Measurements from ENCODE around the gene SLC4A1.

Gene SLC4A1

DNA sequence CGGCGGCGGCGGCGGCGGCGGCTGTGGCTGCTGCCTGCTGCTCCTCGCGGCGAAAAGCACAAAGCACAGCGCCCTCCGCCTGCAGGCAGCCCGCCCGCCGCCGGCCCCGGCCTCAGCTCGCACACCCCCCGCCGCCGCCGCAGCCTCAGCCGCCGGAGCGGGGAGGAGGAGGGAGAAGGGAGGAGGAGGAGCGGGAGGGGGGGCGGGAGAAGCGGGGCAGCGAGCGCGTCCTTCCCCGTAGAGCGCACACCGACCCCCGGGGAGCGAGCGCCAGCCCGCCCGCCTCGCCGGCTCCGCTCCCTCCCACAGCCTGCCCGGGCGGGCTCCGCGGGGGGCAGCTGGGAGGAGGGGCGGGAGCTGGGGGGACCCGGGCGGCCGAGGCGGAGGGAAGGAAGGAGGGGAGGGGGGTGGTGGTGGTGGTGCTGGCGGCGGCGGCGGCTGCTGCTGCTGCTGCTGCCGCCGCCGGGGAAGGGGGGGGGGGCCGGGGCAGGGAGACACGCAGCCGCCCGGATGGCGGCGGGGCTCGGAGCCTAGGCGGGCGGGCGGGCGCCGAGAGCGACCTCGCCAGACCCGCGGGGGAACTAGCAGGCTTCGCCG, 48.2 kb downstream of the SLC4A1 start, which contains the start of gene UBTF:
Gene UBTF (minus strand): TSS at position 60 of the 597 bp plus-strand sequence. CDS start 1,446 bp downstream, outside the sequence.
- peak; percentile 29 to 73 for DNase-seq

DNA sequence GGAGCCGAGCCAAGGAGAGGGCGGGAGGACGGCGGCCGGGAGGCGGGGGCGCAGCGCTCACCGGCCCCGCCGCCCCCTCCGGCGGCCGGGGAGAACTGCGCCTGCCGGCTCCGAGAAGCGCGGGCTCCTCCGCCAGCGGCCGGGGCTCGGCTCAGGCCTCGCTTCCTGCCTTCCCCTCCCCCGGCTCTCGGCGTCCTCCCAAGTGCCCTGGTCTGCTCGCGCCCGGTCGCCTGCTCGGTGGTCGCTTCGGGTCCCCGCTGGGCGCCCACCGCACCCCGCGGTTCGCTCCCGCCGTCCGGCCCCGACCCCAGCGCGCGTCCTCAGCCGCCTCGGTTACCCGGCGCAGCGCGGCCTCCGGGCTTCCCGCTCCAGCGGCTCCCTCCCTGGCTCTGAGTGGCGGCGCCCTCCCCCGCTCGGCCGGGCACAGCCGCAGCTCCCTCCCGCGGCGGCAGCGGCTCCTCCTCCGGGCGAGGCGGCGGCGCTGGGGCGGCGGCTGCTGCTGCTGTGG, 48.8 kb downstream of the SLC4A1 start:
- peak; percentile 36 to 66 for DNase-seq

DNA sequence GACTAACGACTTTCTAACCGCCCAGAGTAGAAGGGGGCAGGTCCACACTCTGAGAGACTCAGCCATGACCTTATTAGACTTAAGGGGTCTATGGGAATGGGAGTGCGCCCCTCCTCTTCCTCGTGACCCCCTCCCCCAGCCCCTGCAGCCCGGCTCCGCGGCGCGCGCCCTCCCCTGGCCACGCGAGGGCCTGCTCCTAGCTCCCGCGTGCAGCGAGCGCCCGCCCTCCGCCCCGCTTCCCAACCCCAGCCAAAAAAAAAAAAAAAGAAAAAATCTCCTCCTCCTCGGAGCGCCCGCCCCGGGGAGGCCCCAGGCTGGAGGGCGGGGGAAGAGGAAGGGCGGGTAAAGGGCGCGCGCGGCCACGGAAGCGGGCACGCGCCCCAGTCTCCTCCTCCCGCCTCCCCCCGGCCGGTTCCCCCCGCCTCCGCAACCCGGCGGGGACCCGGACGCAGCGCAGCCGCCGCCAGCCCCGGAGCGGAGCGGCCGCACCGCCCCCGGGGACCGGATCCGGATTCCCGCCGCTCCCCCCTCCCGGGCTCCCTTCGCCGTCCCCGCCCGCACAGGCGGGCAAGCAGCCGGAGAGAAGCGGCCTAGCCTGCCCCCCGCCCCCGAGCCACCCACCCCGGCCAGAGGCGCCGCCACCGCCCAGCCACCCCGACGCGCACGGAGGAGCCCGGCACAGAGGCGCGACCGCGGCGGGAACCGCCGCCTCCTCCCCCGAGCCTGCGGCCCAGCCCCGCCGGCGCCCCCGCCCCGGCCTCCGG, 49.4 kb downstream of the SLC4A1 start:
- DNase-seq = peak; percentile 61 to 92

DNA sequence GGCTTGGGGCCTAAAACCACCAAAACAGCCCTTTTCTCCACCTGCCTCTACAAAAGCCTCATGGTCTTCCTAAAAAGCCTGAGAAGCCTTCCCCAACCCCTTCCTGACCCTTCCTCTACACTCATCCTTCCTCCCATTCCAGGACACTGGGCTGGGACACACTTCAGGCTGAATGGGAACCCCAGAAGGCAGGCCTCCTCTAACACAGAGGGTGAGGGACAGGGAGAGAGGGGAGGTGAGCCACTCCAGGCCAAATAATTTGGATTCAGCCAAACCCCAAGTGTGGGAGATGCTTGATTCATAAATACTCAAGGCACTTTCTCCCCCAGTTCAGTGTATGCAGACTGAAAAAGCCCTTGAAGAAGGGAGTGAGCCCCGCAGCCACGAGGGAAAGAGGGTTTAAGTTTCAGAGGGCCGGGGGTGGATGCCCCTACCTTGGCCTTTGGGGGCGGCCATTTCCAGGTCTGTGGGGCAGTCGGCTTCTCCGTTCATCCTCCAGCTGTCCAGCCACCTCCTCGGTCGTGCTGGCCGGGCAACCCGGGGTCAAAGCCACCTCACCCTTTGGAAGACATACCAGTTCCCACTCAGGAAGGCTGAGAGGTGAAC, 50.1 kb downstream of the SLC4A1 start:
- DNase-seq = no peak

DNA sequence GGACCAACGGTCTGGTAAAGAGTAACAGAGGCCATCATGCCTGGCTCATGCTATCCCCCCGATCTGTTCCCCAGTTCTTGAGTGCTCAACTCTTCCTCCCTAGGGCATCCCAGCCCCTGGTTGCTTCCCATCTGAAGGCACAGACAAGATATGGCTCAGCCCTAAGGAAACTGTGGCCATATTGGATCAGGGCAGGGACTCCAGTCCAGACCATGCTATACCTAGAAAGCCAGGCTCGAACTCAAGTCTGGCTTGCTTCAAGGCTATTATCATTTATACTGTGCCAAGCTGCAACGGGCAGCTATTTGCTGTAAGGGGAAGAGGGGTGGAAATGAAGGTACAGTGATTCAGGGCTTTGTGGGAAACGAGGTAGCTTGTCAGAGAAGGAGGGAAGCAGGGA, 51.2 kb downstream of the SLC4A1 start:
- DNase-seq = no peak

DNA sequence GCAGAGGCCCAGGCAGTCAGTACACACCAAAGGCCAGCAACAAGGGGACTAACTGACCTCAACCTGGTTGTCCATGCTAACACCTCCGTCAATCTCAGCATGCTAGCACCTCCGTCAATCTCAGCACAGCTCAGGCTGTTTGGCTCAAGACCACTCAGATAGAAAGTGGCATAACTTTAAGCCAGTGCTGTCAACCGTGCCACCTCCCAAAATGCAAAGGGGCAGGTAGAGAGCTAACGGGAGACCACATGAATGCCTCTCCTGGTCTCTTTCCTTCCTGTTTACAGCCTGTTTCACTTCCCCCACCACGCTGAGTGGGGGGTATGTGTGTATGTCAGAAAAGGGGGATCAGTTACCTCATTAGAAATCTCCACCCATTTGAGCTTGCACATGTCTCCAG, 51.8 kb downstream of the SLC4A1 start:
- no peak for DNase-seq

DNA sequence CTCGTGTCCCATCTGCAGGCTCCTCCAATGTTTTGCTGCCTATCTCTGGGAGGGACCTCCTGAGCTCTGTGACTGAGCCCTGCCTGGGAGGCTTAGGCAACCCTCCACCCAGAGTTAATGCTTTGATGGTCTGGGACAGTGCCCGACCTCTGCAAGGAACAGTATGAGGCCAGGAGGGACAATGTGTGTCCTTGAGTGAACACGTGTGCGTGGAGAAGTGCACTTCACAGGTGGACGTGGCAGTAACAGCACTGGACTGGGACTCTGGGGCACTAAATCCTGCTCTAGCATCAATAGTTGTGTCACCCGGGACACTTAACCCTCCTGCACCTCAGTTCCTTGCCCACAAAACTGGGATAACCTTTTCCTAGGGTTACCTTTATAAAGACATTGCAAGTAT, 53.0 kb downstream of the SLC4A1 start:
- no peak for DNase-seq

DNA sequence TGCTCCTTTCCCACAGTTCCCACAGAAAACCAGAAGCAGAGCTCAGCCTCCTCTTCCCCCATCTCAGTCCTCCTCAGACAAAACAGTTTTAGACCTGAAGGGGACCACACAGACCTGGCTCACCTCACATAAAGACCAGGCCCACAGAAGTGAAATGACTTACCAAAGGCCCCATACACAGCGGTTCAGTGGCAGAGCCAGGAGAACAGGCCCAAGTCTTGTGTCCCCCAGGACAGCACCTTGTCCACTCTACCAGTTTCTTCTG, 53.8 kb downstream of the SLC4A1 start:
- DNase-seq = no peak

DNA sequence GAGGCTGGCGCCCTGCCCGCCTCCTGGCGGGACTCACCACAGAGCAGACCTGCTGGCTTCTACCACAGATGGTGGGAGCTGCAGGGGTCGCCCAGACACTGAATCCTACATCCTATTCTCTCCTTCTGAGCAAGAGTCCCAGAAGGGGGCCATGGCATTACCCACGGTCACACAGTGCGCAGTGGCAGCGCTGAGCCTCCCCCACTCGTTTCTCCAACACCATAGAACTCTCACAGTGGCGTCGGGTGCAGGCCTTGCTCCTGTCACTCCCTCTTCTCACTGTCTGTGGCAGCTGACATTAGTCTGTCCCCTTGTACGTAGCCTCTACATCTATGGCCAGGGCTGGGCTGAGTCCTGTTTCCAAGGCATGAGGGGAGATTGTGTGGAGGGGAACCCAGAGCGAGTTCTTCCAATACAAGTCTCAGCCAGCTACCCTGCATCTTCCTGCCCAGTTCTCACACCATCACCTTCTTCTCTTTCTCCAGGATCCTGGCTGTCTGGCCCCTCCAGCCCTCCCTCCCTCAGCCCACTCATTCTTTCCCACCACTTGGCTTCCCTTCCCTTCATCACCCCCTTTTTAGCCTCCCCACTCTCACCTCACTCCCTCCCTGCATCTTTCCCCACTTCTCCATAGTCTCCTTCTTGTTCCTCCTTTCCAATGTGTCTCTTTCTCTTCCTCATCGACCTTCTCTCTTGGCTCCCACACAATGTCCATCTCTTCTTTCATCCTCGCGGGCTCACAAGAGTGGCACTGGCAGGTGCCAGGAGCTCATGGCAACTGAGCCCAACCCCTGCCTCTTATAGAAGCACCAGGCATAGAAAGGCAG, 54.3 kb downstream of the SLC4A1 start:
- peak in 1 of 2 experiments; percentile 32 for DNase-seq

DNA sequence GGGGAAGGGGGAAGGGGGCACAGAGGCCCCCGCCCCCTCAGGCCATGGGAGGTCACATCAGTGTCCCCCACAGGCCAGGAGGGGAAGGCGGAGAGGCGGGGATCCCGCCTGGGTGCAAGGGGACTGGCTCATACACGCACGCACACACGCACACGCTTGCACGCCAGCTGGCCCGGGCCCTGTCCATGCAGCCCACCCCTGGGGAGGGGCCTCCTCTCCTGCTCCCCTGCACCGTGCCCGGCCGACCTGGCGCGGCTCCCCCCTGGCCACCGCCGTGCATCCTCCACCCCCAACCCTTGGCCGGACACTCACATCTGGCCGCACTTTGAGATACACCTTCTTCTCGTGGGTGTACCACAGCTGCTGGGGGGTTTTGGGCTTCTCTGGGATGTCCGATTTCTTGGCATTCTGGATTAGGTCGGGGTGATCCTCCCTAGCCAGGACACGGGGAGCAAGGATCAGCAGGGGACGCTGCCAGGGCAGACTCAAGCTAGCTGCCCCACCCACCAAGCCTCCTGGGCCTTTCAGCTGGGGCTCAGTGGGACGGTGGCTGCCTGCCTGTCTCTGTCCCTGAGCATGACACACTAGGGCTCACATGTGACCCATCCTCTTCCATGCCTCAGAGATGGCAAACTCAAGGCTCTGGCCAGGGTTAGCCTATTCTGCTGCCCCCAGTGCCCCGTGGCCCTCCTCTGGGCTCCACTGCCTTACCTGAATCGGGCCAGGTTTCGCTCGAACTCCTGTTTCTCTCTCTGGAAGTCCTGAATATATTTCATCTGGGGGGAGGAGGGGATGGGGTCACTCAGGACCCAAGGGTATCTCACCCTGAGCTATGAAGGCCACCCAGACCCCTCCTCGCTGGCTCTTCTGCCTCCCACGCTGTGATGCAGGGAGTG, 55.2 kb downstream of the SLC4A1 start:
- no peak for DNase-seq

DNA sequence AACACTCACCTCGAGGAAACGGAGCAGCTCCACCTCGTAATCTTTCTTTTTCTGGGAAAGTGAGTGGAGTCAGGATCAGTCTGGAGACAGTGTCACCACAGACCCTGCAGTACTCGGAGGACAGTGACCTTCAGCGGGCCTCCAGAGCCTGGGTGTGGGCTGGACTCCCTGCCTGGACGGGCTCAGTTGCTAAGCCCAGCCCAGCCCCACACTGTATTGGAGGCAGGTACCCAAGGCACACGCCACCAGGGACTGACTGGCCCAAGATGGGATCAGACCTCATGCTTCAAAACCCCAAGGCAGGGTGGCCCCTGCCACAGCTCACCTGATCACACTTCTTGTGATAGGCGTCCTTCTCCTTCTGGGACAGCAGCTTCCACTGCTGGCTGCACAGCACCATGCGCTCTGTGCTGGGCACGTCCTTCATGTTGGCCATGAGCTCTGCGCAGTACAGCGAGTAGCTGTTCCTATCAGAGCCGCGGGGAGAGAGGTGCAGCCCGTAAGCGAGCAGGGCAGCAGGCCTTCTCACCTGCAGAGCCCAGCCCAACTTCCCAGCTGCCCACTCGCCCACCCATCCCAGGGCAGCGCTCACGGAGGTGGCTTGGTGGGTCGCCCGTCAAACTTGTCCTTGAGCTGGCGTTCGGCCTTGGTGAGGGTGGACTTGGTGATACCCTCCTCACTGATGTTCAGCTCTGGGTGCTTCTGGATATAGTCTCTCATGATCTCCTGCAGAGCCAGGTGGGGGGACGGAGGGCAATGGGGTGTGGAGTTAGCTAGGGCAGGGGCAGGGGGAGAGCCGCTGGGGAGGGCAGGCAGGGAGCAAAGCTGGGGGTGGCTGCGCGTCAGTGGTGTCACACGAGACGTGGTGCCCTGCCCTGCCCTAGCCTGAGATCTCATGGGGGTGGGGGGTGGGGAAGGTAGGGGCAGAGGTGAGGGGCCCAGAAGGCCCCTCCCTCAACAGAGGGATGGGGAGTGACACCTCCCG, 56.4 kb downstream of the SLC4A1 start:
- no peak for DNase-seq

DNA sequence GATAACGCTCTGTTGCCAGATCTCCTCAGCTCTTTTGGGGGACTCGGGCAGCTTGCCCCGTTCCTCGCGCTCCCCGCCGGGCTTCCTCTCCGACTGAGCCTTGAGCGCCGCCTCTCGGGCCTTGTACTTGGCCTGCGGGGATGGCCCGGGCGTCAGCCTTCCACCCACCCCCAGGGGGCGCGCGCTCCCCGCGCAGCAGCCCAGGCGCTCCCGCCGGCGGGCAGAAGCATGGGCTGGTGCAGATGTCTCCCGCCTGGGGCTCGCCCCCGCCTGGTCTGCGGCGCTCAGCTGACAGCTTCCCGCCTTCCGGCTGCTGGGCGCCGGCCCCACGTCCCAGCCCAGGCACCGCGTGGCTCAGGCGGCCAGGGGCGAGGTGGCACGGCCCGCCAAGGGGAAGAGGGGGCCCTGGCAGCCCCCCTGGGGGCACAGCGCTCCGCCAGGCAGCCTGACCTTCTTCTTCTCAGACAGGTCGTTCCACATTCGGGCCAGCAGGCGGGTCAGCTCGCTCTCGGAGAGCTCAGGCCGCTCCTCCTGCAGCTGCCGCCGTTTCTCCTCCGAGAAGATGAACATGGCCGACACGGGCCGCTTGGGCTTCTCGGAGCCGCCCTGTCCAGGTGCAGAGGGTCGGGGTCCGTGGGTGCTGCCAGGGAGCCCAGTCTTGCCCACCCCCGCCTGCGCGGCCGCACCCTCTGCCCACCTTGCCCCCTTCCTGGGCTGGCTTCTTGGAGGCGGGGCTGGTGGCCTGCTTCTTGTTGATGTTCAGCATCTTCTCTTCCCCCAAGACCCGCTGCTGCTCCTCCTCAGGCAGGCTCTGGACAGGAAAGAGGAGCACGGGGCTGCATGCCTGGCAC, 57.4 kb downstream of the SLC4A1 start:
- no peak for DNase-seq

DNA sequence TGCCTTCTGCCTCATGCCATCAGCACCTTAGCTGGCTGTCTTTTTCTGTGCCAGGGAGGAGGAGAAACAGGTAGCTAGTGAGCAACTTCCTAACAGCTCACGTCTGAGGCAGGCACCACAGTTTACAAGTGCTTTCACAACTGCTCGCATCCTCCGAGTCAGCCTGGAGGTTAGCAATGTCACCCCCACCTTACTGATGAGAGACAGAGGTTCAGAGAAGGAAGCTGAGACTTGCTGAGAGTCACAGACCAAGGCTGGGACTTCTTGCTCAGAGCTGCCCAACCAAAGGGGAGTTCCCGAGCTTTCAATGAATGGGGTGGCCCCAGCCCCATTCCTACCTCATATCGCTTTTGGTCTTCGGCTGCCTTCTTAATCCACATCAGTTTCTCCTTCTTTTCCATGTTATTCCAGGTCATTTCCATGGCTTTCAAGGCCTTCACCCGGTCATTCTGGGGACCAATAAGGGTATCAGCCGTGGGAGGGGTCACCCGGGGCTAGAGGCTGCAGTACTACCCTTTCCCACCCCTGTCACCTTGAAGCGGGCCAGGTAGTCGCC, 58.1 kb downstream of the SLC4A1 start:
- no peak for DNase-seq

DNA sequence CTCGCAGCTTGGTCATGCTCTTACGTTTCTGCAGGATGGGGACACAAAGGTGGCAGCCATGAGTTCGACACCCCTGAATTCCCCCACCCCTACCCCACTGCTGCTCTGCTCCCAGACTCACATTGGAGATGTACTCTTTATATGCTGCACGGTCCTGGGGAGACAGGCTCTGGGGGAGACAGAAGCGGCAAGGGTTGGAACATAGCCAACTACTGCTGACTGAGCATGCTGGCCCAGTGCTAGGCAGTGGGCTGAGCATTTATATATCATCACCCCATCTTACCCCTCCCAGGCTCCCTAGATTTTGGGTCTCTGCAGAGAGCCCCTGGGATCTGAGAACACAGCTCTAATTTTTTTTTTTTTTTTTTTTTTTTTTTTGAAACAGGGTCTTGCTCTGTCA, 60.2 kb downstream of the SLC4A1 start:
- no peak for DNase-seq

DNA sequence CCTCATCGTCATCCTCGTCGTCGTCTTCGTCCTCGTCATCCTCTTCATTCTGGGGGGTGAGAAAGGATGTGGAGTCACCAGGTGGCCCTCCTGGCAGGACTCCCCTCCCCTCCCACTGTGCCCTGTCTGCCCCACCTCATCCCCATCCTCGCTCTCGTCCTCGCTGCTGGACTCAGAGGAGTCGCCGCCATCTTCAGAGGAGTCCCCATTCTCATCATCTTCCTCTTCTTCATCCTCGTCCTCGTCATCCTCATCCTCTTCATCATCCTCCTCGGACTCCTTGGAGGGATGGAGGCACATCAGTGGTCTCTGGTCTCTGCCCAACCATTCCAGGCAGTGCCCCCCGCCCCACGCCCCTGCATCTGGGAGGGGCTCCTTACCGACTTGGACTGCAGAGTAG, 60.6 kb downstream of the SLC4A1 start:
- no peak for DNase-seq

DNA sequence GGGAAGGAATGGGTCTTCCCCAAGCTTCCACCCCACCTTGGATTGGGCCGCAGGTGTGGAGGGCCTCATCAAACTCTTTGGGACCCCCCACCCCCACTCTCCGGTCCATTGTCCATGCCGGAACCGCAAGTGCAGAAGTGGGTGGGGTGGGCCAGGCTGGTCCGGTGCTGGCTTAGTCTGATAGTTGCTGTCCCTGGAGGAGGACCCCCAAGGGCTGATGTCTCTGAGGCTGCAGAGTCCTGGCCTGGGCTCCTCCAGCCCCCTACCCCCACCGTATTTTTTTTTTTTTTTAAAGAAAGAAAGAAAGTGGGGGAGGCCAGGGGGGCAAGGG, 61.1 kb downstream of the SLC4A1 start:
- no peak for DNase-seq

DNA sequence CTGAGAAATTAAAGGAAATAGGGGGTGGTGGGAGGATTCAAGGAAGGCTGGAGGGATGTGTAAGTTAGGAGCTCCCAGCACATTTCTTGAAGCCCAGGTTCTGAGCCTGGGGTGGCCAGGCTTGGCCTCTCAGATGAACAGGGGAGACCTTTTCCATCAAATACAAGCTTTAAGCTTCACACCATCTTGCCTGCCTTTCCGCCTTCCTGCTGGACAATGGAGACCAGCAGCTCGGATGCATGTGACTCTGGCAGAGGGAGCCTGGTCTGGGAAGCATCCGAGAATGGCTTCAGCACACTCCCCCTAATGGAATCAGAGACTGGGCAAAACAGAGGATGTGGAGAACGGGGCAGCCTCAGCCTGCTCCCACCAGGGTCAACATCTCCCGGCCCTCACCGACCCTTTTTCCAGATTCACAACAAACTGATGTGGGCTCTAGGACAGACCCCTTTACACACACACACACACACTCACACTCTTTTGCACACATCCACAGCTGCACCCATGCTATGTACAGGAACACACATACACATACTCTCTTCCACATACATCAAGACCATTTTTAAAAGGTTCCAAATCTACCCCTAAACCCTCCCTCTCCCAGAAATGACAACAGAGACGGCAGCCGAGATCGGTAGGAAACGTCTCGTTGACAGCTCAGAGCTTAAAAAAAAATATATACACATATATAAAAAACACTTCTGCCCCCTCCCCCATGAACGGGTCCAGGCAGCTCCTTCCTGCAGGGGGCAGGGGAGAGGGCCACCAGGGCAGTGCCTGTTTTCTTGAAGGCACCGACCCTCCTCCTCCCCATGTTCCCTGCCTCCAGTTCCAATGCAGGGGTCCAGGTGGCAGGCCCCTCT, 61.7 kb downstream of the SLC4A1 start:
- no peak for DNase-seq

DNA sequence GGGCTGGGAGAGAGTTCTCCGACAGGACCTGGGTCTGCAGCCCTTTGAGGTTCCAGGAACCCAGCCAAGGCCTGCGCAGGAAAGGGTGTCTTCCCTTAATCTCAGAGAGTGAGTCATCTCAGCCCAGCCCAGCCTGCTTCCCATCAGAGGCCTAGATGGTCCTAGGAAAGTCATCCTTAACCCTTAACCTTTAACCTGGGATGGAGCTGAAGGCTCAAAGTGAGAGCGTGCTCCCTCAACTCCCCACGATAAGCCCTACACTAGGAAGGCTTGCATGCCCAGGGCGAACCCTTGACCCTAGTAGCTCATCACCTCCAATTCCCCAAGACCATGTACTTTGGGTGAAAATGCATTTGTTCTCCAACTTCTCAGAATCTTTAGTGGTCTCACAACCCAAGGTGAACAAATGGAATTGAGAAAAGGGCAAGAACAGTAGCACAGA, 63.5 kb downstream of the SLC4A1 start:
- DNase-seq = no peak

All from NCI-H446 (cell line).